ENCODE measurements around the gene SF3A2.

DNA sequence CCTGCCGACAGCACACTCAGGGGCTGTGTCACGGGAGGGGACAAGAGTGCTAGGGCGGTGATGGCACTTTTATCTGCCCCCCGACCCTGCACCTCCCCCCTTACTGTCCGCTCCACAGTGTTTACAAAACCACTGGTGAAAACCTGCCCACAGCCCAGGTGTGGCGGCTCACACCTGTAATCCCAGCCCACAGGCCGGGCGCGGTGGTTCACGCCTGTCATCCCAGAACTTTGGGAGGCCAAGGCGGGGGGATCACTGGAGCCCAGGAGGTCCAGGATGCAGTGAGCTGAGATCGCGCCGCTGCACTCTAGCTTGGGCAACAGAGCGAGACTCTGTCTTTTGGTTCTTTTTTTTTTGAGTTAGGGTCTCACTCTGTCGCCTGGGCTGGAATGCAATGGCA lies 59.5 kb downstream of the SF3A2 start:
- TF ChIP-seq, protein P1, sequence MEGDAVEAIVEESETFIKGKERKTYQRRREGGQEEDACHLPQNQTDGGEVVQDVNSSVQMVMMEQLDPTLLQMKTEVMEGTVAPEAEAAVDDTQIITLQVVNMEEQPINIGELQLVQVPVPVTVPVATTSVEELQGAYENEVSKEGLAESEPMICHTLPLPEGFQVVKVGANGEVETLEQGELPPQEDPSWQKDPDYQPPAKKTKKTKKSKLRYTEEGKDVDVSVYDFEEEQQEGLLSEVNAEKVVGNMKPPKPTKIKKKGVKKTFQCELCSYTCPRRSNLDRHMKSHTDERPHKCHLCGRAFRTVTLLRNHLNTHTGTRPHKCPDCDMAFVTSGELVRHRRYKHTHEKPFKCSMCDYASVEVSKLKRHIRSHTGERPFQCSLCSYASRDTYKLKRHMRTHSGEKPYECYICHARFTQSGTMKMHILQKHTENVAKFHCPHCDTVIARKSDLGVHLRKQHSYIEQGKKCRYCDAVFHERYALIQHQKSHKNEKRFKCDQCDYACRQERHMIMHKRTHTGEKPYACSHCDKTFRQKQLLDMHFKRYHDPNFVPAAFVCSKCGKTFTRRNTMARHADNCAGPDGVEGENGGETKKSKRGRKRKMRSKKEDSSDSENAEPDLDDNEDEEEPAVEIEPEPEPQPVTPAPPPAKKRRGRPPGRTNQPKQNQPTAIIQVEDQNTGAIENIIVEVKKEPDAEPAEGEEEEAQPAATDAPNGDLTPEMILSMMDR (IDR thresholded peaks at IDR 0.05; ENCODE audit: borderline replicate concordance, extremely low read depth, low read length, poor library complexity, severe bottlenecking), result no peak
- no peak for TF ChIP-seq EZH2 (IDR thresholded peaks at IDR 0.05; ENCODE audit: borderline replicate concordance, low read depth, low read length, severe bottlenecking)

Data from DND-41 (cell line).